Liver (tissue), 9 donors: Measurements from ENCODE around the gene DDX20. TPM values are rescaled to one million over a fixed set of nuclear protein-coding genes. Genes with fewer than 3 reads are reported as not detected.

Experiments used
- DNase-seq: peaks from one replicate; pipeline ENCODE4 v3.0.0-alpha.2; 2017; ENCODE audit warnings: low spot score
- H3K27ac ChIP-seq, 2 donors: one replicate each; pipeline ENCODE4 v1.7.0; 2013; ENCODE audit warnings: inconsistent platforms in 2 of 2, low read length in 2 of 2, control low read depth in 1 of 2, low read depth in 1 of 2, mild to moderate bottlenecking in 1 of 2
- H3K27me3 ChIP-seq, 4 donors: one replicate each; pipeline versions ENCODE4 v1.6.1 to v1.7.0; 2013; ENCODE audit warnings: low read length in 3 of 4, inconsistent platforms in 1 of 4, mild to moderate bottlenecking in 1 of 4, moderate library complexity in 1 of 4; ENCODE audit not compliant: control insufficient read depth in 4 of 4, insufficient read depth in 4 of 4
- H3K36me3 ChIP-seq, 4 donors: one replicate each; pipeline versions ENCODE4 v1.6.1 to v1.7.0; 2013; ENCODE audit warnings: low read length in 3 of 4, mild to moderate bottlenecking in 3 of 4, low read depth in 1 of 4, moderate library complexity in 1 of 4; ENCODE audit not compliant: control insufficient read depth in 4 of 4, insufficient read depth in 3 of 4
- H3K4me1 ChIP-seq, 4 donors: one replicate each; pipeline versions ENCODE4 v1.6.1 to v1.7.0; 2013; ENCODE audit warnings: low read length in 3 of 4, mild to moderate bottlenecking in 3 of 4, moderate library complexity in 1 of 4; ENCODE audit not compliant: control insufficient read depth in 4 of 4, insufficient read depth in 4 of 4
- H3K4me3 ChIP-seq, 3 donors: one replicate each; pipeline versions ENCODE4 v1.6.1 to v1.7.0; 2013; ENCODE audit warnings: low read length in 3 of 3, control low read depth in 1 of 3, low read depth in 1 of 3, mild to moderate bottlenecking in 1 of 3
- H3K9ac ChIP-seq, 2 donors: one replicate each; pipeline ENCODE4 v1.7.0; 2013; ENCODE audit warnings: low read length in 2 of 2, mild to moderate bottlenecking in 2 of 2, moderate library complexity in 2 of 2, control low read depth in 1 of 2, low read depth in 1 of 2
- H3K9me3 ChIP-seq, 4 donors: one replicate each; pipeline versions ENCODE4 v1.6.1 to v1.7.0; 2013; ENCODE audit warnings: low read length in 3 of 4; ENCODE audit not compliant: control insufficient read depth in 4 of 4
- CTCF ChIP-seq: fragments of 150-350 bp; IDR thresholded peaks from 2 replicates; pipeline ENCODE4 v1.5.1; 2017; ENCODE audit warnings: improper control_type of control experiment, low read depth, low read length; ENCODE audit not compliant: missing input control
- EGR1 ChIP-seq, 2 donors: IDR thresholded peaks; 2 replicates each; pipeline ENCODE4 v1.6.1; 2016 to 2018; ENCODE audit warnings: antibody characterized with exemption in 2 of 2, low read depth in 2 of 2
- FOXA1 ChIP-seq: IDR thresholded peaks from 2 replicates; pipeline ENCODE4 v1.6.1; 2016; ENCODE audit warnings: antibody characterized with exemption
- FOXA2 ChIP-seq: IDR thresholded peaks from 2 replicates; pipeline ENCODE4 v1.6.1; 2016; ENCODE audit warnings: antibody characterized with exemption
- GABPA ChIP-seq, 2 donors: IDR thresholded peaks in 1 of 2; conservative IDR thresholded peaks in 1 of 2; 2 replicates each; pipeline ENCODE4 v1.6.1; 2016; ENCODE audit warnings: antibody characterized with exemption in 2 of 2, mild to moderate bottlenecking in 1 of 2, moderate library complexity in 1 of 2
- HNF4A ChIP-seq, 2 donors: conservative IDR thresholded peaks; 2 replicates each; pipeline ENCODE4 v1.6.1; 2016; ENCODE audit warnings: antibody characterized with exemption in 2 of 2, mild to moderate bottlenecking in 2 of 2
- HNF4G ChIP-seq: IDR thresholded peaks from 2 replicates; pipeline ENCODE4 v1.6.1; 2016; ENCODE audit warnings: antibody characterized with exemption
- JUND ChIP-seq, 2 donors: IDR thresholded peaks; 2 replicates each; pipeline ENCODE4 v1.6.1; 2016; ENCODE audit warnings: antibody characterized with exemption in 2 of 2
- MAX ChIP-seq: IDR thresholded peaks from 2 replicates; pipeline ENCODE4 v1.6.1; 2016; ENCODE audit warnings: antibody characterized with exemption
- NR2F2 ChIP-seq: IDR thresholded peaks from 2 replicates; pipeline ENCODE4 v1.6.1; 2016; ENCODE audit warnings: antibody characterized with exemption
- RAD21 ChIP-seq, 2 donors: IDR thresholded peaks; 2 replicates each; pipeline ENCODE4 v1.6.1; 2016; ENCODE audit warnings: antibody characterized with exemption in 2 of 2, mild to moderate bottlenecking in 2 of 2
- RXRA ChIP-seq, 2 donors: IDR thresholded peaks; 2 replicates each; pipeline ENCODE4 v1.6.1; 2017 to 2018; ENCODE audit warnings: antibody characterized with exemption in 2 of 2, mild to moderate bottlenecking in 1 of 2
- SP1 ChIP-seq: IDR thresholded peaks from 2 replicates; pipeline ENCODE4 v1.6.1; 2018; ENCODE audit warnings: antibody characterized with exemption, mild to moderate bottlenecking
- TAF1 ChIP-seq: conservative IDR thresholded peaks from 2 replicates; pipeline ENCODE4 v1.6.1; 2016; ENCODE audit warnings: antibody characterized with exemption, mild to moderate bottlenecking
- YY1 ChIP-seq: IDR thresholded peaks from 2 replicates; pipeline ENCODE4 v1.6.1; 2016; ENCODE audit warnings: antibody characterized with exemption, mild to moderate bottlenecking
- ZBTB33 ChIP-seq: IDR thresholded peaks from 2 replicates; pipeline ENCODE4 v1.6.1; 2016; ENCODE audit warnings: antibody characterized with exemption
- WGBS: extraction: QIAGEN DNeasy Blood & Tissue Kit; methylation state at CpG from one replicate; pipeline ENCODE4 v1.1.7; 2013; 5-methylcytosine and 5-hydroxymethylcytosine counted together
- polyA plus RNA-seq, 2 donors: library from polyadenylated mRNA; stranded (reverse) in 1 of 2; unstranded in 1 of 2; fragments of 200-250 nt in 1 of 2; fragments of >200 nt in 1 of 2; fragmentation: Nextera tagmentation in 1 of 2; extraction: Ambion mirVana in 1 of 2; gene quantifications; one replicate each; pipeline versions ENCODE4 v1.2.1 to v1.2.3, GENCODE V29; 2013 to 2015
- total RNA-seq, 2 donors: library from RNA; depleted of rRNA; stranded (reverse); fragments of >200 nt; gene quantifications; one replicate each; pipeline ENCODE4 v1.2.3, GENCODE V29; 2014
- TF ChIP-seq, protein P1 (sequence below): IDR thresholded peaks from 2 replicates; pipeline ENCODE4 v1.6.1; 2016; ENCODE audit warnings: antibody characterized with exemption
- TF ChIP-seq, protein P2 (sequence below): IDR thresholded peaks from 2 replicates; pipeline ENCODE4 v1.6.1; 2016; ENCODE audit warnings: antibody characterized with exemption, mild to moderate bottlenecking
- donor health status: healthy.
- donor health status: healthy.
- donor health status: healthy.
- donor health status: healthy.
- donor health status: healthy.

The DDX20 gene
- total and polyA plus RNA-seq, 4 donors = 2.3 to 8.6 (median 4.6) TPM

GRCh38 chr1:111723091-111723806 is 32.5 kb upstream of the DDX20 start:
- Histone ChIP-seq H3K9me3 (no peaks in the 10 kb centered on the region), H3K9ac (no peak overlapping the region), H3K27ac (no peak overlapping the region), H3K27me3 (no peaks in the 10 kb centered on the region), H3K4me1 (no peaks in the 10 kb centered on the region), H3K4me3 (no peak overlapping the region), H3K36me3 (no peaks in the 10 kb centered on the region)
- TF ChIP-seq YY1 (no peak), CTCF (no peak)
- WGBS = 86% methylated on average over 7 of the region's 7 CpGs
- no peak for DNase-seq

DNA sequence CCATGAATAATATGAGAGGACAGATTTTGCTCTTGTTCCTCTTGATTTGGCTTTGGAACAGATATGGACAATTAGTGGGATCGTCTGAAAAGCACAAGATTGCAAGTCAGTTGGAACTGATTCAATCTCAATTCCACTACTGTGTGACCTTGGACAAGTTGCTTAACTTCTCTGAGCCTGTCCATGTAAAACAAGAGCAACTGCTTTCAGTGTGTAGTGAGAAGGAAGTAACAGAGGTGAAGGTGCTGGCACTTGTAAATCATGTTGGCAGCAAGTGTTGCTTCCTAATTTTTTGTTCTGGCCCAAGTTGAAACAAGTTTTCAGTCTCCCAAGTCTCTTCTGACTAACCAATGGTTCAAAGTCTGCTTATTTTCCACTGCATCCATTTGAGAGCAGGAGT is 31.8 kb upstream of the DDX20 start:
- H3K9ac ChIP-seq = no peak overlapping the region
- no peaks in the 10 kb centered on the region for H3K4me1 ChIP-seq

More for the DNA sequence above, 31.8 kb upstream of the DDX20 start:
- Histone ChIP-seq H3K27me3 (no peaks in the 10 kb centered on the region), H3K9me3 (no peaks in the 10 kb centered on the region), H3K4me3 (no peak overlapping the region), H3K27ac (no peak overlapping the region), H3K36me3 (no peaks in the 10 kb centered on the region)
- WGBS = 51% methylated on average over 1 of the region's 1 CpG
- DNase-seq = no peak
- TF ChIP-seq ZBTB33 (no peak), MAX (no peak), NR2F2 (no peak), TAF1 (no peak), EGR1 (IDR thresholded peaks at IDR 0.05; ENCODE audit: low read depth in 2 of 2) (no peak), RAD21 (IDR thresholded peaks at IDR 0.05) (no peak), RXRA (IDR thresholded peaks at IDR 0.05) (no peak), FOXA2 (no peak), JUND (IDR thresholded peaks at IDR 0.05) (no peak), GABPA (IDR thresholded peaks at IDR 0.05 in 1 of 2, conservative IDR thresholded peaks at IDR 0.05 in 1 of 2) (no peak), HNF4A (conservative IDR thresholded peaks at IDR 0.05) (no peak), CTCF (no peak), SP1 (no peak), FOXA1 (no peak), YY1 (no peak), HNF4G (no peak)
- TF ChIP-seq, protein P1, sequence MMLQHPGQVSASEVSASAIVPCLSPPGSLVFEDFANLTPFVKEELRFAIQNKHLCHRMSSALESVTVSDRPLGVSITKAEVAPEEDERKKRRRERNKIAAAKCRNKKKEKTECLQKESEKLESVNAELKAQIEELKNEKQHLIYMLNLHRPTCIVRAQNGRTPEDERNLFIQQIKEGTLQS = no peak
- TF ChIP-seq, protein P2, sequence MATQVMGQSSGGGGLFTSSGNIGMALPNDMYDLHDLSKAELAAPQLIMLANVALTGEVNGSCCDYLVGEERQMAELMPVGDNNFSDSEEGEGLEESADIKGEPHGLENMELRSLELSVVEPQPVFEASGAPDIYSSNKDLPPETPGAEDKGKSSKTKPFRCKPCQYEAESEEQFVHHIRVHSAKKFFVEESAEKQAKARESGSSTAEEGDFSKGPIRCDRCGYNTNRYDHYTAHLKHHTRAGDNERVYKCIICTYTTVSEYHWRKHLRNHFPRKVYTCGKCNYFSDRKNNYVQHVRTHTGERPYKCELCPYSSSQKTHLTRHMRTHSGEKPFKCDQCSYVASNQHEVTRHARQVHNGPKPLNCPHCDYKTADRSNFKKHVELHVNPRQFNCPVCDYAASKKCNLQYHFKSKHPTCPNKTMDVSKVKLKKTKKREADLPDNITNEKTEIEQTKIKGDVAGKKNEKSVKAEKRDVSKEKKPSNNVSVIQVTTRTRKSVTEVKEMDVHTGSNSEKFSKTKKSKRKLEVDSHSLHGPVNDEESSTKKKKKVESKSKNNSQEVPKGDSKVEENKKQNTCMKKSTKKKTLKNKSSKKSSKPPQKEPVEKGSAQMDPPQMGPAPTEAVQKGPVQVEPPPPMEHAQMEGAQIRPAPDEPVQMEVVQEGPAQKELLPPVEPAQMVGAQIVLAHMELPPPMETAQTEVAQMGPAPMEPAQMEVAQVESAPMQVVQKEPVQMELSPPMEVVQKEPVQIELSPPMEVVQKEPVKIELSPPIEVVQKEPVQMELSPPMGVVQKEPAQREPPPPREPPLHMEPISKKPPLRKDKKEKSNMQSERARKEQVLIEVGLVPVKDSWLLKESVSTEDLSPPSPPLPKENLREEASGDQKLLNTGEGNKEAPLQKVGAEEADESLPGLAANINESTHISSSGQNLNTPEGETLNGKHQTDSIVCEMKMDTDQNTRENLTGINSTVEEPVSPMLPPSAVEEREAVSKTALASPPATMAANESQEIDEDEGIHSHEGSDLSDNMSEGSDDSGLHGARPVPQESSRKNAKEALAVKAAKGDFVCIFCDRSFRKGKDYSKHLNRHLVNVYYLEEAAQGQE = no peak
